T-cell (primary cell): ENCODE data around the gene DCAF4. TPM values are rescaled to one million over a fixed set of nuclear protein-coding genes. Genes with fewer than 3 reads are reported as not detected.

Experiments used
- ATAC-seq, 4 experiments: fragments of 200-7000 bp in 3 of 4; fragments of 150-1000 bp in 1 of 4; cut with Tn5 transposase; replicated peaks in 1 of 4; 1 replicate in 3 of 4; 2 replicates in 1 of 4; pipeline ENCODE4 v1.10.0; 2021; ENCODE audit warnings: moderate library complexity in 3 of 4, mild to moderate bottlenecking in 2 of 4, moderate number of reproducible peaks in 1 of 4
- CTCF ChIA-PET, 2 donors: fragments of 300-600 bp; sonication (Branson Sonifier 250); formaldehyde crosslinking; loops; one replicate each; lab custom pipeline; 2022; ENCODE audit warnings: antibody characterized with exemption in 2 of 2; lab: Charles Lee
- POLR2A ChIA-PET, 2 donors: fragments of 300-600 bp; sonication (Branson Sonifier 250); formaldehyde crosslinking; loops; one replicate each; lab custom pipeline; 2022; ENCODE audit warnings: antibody characterized with exemption in 2 of 2; lab: Charles Lee
- DNase-seq, 35 experiments: peaks; one replicate each; pipeline versions ENCODE4 v3.0.0 to v3.0.0-alpha.2; 2013 to 2023
- H3K27ac ChIP-seq: one replicate; pipeline ENCODE4 v1.5.1; 2013; ENCODE audit warnings: low read length
- H3K27me3 ChIP-seq, 2 experiments: replicated peaks in 1 of 2; 1 replicate in 1 of 2; 2 replicates in 1 of 2; pipeline versions ENCODE4 v1.6.1 to v1.7.0; 2013; ENCODE audit warnings: low read length in 1 of 2, mixed read lengths in 1 of 2; ENCODE audit not compliant: control insufficient read depth in 2 of 2, insufficient read depth in 2 of 2; ENCODE audit errors: extremely low read depth in 1 of 2
- H3K36me3 ChIP-seq, 2 donors: 1 replicate in 1 of 2; 2 replicates in 1 of 2; pipeline versions ENCODE4 v1.6.1 to v1.7.0; 2013; ENCODE audit warnings: low read length in 1 of 2; ENCODE audit not compliant: control insufficient read depth in 2 of 2, insufficient read depth in 1 of 2; ENCODE audit errors: extremely low read depth in 1 of 2
- H3K4me1 ChIP-seq, 2 experiments: 1 replicate in 1 of 2; 2 replicates in 1 of 2; pipeline versions ENCODE4 v1.6.1 to v1.7.0; 2013; ENCODE audit warnings: low read length in 2 of 2, mixed read lengths in 1 of 2; ENCODE audit not compliant: insufficient read depth in 2 of 2, control insufficient read depth in 1 of 2; ENCODE audit errors: extremely low read depth in 1 of 2
- H3K4me3 ChIP-seq, 2 donors: 1 replicate in 1 of 2; 2 replicates in 1 of 2; pipeline versions ENCODE4 v1.5.1 to v1.7.0; 2013; ENCODE audit warnings: mild to moderate bottlenecking in 2 of 2, low read length in 1 of 2, moderate library complexity in 1 of 2; ENCODE audit not compliant: control insufficient read depth in 1 of 2; ENCODE audit errors: extremely low read depth in 1 of 2
- H3K9me3 ChIP-seq: 2 replicates; pipeline ENCODE4 v1.7.0; 2013
- H3K27ac Mint-ChIP-seq, 2 donors: one replicate each; pipeline ENCODE4 v1.8.0; 2020 to 2021; ENCODE audit warnings: mild to moderate bottlenecking in 2 of 2, mixed read lengths in 2 of 2
- H3K27me3 Mint-ChIP-seq, 2 donors: one replicate each; pipeline ENCODE4 v1.8.0; 2021 to 2022; ENCODE audit warnings: mixed read lengths in 2 of 2
- H3K36me3 Mint-ChIP-seq: one replicate; pipeline ENCODE4 v1.8.0; 2021; ENCODE audit warnings: mixed read lengths
- H3K4me1 Mint-ChIP-seq, 3 donors: one replicate each; pipeline ENCODE4 v1.8.0; 2020 to 2022; ENCODE audit warnings: mixed read lengths in 3 of 3, mild to moderate bottlenecking in 1 of 3
- H3K4me3 Mint-ChIP-seq, 3 donors: one replicate each; pipeline ENCODE4 v1.8.0; 2020 to 2022; ENCODE audit warnings: mild to moderate bottlenecking in 3 of 3, mixed read lengths in 3 of 3, moderate library complexity in 3 of 3
- H3K9me3 Mint-ChIP-seq, 3 donors: one replicate each; pipeline ENCODE4 v1.8.0; 2020 to 2022; ENCODE audit warnings: mixed read lengths in 3 of 3
- WGBS: methylation state at CpG from one replicate; pipeline ENCODE4 v1.1.5; 2013; ENCODE audit warnings: missing lambda C conversion rate; ENCODE audit not compliant: insufficient coverage; 5-methylcytosine and 5-hydroxymethylcytosine counted together
- total RNA-seq, 35 experiments: library from RNA in 6 of 35; stranded (reverse) in 6 of 35; fragments of 120-200 nt in 1 of 35; gene quantifications; one replicate each; pipeline versions ENCODE4 v1.2.1 to v1.2.4 and lab custom pipeline; 2013 to 2026

DCAF4 gene
- total RNA-seq, 5 donors from 2014 or later (not counting 1 experiment from before 2014, with no cell fraction given) = 21.3 to 36.4 (median 25.4) TPM

DNA sequence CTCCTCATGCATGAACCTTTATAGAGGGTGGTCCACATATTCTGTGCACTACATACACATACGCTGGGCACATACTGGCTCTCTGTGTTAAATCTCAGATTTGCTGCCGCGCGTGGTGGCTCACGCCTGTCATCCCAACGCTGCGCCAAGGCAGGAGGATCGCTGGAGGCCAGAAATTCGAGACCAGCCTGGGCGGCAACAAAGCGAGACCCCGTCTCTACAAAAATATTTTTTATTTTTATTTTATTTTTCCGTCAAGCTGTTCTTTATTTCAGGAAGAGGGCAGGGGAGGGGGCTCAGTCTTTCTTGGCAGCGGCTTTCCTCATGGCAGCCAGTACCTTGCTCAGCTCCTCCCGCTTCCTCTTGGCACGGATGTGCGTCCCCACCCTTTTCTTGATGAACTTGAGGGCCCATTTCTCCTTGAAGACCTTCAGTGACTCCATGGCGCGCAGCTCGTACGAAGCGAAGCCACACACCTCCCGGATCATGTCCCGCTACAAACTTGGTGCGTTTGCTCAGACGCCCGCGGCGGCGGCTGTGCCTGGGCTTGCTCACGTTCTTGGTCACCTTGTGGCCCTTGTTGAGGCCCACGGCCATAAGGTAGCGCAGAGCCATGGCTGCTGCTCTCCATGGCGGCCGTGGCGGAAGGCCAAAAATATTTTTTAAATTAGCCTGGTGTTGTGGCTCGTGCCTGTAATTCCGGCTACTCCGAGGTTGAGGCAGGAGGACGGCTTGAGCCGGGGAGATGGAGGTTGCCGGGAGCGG lies 3.2 kb downstream of the DCAF4 start:
- Mint-ChIP-seq H3K4me1 (peaks cover 23 to 34% (median 30%) of the 10 kb centered on the region in 3 donors), H3K27ac (no peak overlapping the region), H3K4me3 (no peak overlapping the region), H3K9me3 (no peaks in the 10 kb centered on the region), H3K27me3 (no peaks in the 10 kb centered on the region), H3K36me3 (no peaks in the 10 kb centered on the region)
- DNase-seq (no peak), ATAC-seq (no peak)
- 98% methylated on average over 23 of the region's 43 CpGs for WGBS
- Histone ChIP-seq H3K36me3 (peaks cover 0 to 3% of the 10 kb centered on the region in 2 donors), H3K9me3 (no peaks in the 10 kb centered on the region), H3K27ac (no peak overlapping the region), H3K4me3 (no peak overlapping the region), H3K27me3 (peaks cover 0 to 4% of the 10 kb centered on the region in 2 experiments), H3K4me1 (peaks cover 6 to 23% of the 10 kb centered on the region in 2 experiments)
- ChIA-PET POLR2A (no interaction called here), CTCF (no interaction called here)

DNA sequence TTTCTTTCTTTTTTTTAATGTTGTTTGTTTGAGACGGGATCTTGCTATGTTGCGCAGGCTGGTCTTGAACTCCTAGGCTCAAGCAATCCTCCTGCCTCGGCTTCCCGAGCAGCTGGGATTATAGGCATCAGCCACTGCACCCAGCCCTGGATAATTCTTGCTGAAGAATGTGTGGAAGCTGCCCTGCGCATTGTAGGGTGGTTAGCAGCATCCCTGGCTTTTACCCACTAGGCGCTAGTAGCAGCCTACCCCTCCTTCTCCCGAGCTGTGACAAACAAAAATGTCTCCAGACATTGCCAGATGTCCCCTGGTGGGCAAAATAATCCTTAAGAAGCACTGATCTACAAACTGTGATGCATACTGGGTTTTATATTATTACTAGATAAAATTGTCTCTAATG lies 6.6 kb downstream of the DCAF4 start:
- H3K27me3 ChIP-seq = no peaks in the 10 kb centered on the region
- H3K36me3 ChIP-seq = peaks cover 0 to 3% of the 10 kb centered on the region in 2 donors
- no peak overlapping the region for H3K4me3 Mint-ChIP-seq
- no peak overlapping the region for H3K27ac Mint-ChIP-seq
- ATAC-seq (no peak), DNase-seq (no peak)
- peaks cover 0 to 9% of the 10 kb centered on the region in 2 experiments for H3K4me1 ChIP-seq
- H3K4me3 ChIP-seq = no peak overlapping the region
- no peak overlapping the region for H3K27ac ChIP-seq
- ChIA-PET CTCF (interaction anchor here in 1 of 2 donors (0.6 kb wide), 1 partner anchor 10 kb away, joined by 6 read pairs; no protein-coding TSS in a partner anchor), POLR2A (no interaction called here)
- H3K27me3 Mint-ChIP-seq = no peaks in the 10 kb centered on the region
- peaks cover 12% of the 10 kb centered on the region for H3K36me3 Mint-ChIP-seq
- WGBS = 100% methylated on average over 1 of the region's 7 CpGs
- no peaks in the 10 kb centered on the region for H3K9me3 Mint-ChIP-seq
- H3K9me3 ChIP-seq = no peaks in the 10 kb centered on the region
- peaks cover 22 to 36% (median 35%) of the 10 kb centered on the region in 3 donors for H3K4me1 Mint-ChIP-seq

DNA sequence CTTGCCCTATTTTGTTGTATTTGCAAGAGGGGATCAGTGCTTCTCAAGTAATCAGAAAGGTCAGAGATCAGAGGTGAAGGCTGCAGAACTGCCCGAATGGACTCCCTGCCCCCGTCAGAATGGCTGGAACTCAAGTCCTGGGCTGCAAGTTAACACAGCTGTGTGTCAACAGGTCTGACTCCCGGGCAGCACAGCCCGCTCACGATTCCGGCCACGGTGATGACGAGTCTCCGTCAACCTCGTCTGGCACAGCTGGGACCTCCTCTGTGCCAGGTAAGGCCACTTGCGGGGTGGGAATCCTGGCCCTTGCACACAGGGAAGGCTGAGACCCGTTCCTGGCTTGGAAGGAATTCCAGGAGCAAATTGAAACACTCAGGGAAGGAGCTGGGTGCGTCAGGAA lies 13.4 kb downstream of the DCAF4 start:
- H3K9me3 ChIP-seq = no peaks in the 10 kb centered on the region
- DNase-seq (no peak), ATAC-seq (no peak)
- POLR2A ChIA-PET = no interaction called here
- CTCF ChIA-PET = interaction anchor here in 1 of 2 donors (0.7 kb wide), 1 partner anchor 1805 kb away, joined by 3 read pairs; no protein-coding TSS in a partner anchor
- no peak overlapping the region for H3K27ac Mint-ChIP-seq
- peaks cover 22 to 46% of the 10 kb centered on the region in 2 donors for H3K36me3 ChIP-seq
- H3K27me3 Mint-ChIP-seq = no peaks in the 10 kb centered on the region
- 90% methylated on average over 13 of the region's 13 CpGs for WGBS
- H3K9me3 Mint-ChIP-seq = no peaks in the 10 kb centered on the region
- H3K27me3 ChIP-seq = no peaks in the 10 kb centered on the region
- H3K4me1 Mint-ChIP-seq = peaks cover 16 to 24% (median 24%) of the 10 kb centered on the region in 3 donors
- H3K36me3 Mint-ChIP-seq = peaks cover 56% of the 10 kb centered on the region
- no peak overlapping the region for H3K27ac ChIP-seq
- H3K4me1 ChIP-seq = peaks cover 0 to 10% of the 10 kb centered on the region in 2 experiments
- no peak overlapping the region for H3K4me3 ChIP-seq
- H3K4me3 Mint-ChIP-seq = no peak overlapping the region

GRCh38 chr14:72941286-72941985 lies 15.2 kb downstream of the DCAF4 start:
- H3K27me3 Mint-ChIP-seq = no peaks in the 10 kb centered on the region
- WGBS = 88% methylated on average over 5 of the region's 12 CpGs
- peaks cover 15 to 20% (median 17%) of the 10 kb centered on the region in 3 donors for H3K4me1 Mint-ChIP-seq
- ATAC-seq = no peak
- ChIA-PET CTCF (no interaction called here), POLR2A (no interaction called here)
- no peaks in the 10 kb centered on the region for H3K9me3 Mint-ChIP-seq
- no peak for DNase-seq
- H3K4me3 Mint-ChIP-seq = no peak overlapping the region
- H3K36me3 Mint-ChIP-seq = peaks cover 60% of the 10 kb centered on the region
- H3K27ac ChIP-seq = no peak overlapping the region
- H3K9me3 ChIP-seq = no peaks in the 10 kb centered on the region
- H3K4me1 ChIP-seq = peaks cover 0 to 10% of the 10 kb centered on the region in 2 experiments
- no peak overlapping the region for H3K27ac Mint-ChIP-seq
- H3K4me3 ChIP-seq = no peak overlapping the region
- no peaks in the 10 kb centered on the region for H3K27me3 ChIP-seq
- H3K36me3 ChIP-seq = peaks cover 25 to 55% of the 10 kb centered on the region in 2 donors

- DNase-seq (no peak), ATAC-seq (no peak)
- peaks cover 33 to 60% of the 10 kb centered on the region in 2 donors for H3K36me3 ChIP-seq
- 93% methylated on average over 7 of the region's 14 CpGs for WGBS
- Mint-ChIP-seq H3K4me1 (peaks cover 2 to 6% (median 2%) of the 10 kb centered on the region in 3 donors), H3K4me3 (no peak overlapping the region), H3K36me3 (peaks cover 54% of the 10 kb centered on the region), H3K27ac (no peak overlapping the region), H3K9me3 (no peaks in the 10 kb centered on the region), H3K27me3 (no peaks in the 10 kb centered on the region)
- no peaks in the 10 kb centered on the region for H3K27me3 ChIP-seq
- no peak overlapping the region for H3K4me3 ChIP-seq
- CTCF ChIA-PET = interaction anchor here in 1 of 2 donors (0.7 kb wide), 1 partner anchor 516 kb away, joined by 3 read pairs; no protein-coding TSS in a partner anchor
- POLR2A ChIA-PET = interaction anchor here in 1 of 2 donors (0.5 kb wide), 1 partner anchor 8 kb away, joined by 3 read pairs; no protein-coding TSS in a partner anchor
- H3K9me3 ChIP-seq = no peaks in the 10 kb centered on the region
- H3K27ac ChIP-seq = no peak overlapping the region
- peaks cover 0 to 2% of the 10 kb centered on the region in 2 experiments for H3K4me1 ChIP-seq
Measured at GRCh38 chr14:72942934-72943333, 16.7 kb downstream of the DCAF4 start.

DNA sequence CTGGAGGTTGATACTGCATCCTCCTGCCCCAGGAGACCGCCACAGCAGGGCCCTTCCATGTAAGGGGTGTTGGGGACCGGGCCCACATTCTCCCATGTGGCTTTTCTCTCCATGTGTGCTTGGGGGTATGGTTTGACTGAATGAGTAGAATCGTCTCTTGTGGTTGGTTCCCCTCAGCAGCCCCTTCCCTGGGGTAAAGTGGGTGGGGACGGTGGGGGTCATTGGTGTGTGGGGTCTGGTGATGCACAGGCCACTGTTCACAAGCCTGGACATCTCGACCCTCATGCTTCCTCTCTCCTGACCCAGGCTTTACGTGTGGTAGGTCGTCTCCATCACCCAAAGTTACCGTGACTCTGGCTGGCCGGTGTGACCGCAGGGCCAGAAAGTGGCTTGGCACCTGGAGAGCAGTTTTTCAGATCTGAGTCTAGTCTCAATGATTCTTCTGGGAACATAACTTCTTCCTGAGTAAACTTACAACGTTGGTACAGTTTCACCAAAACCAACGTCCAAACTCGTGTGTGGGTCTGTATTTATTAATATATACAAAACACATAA lies 17.7 kb downstream of the DCAF4 start:
- ChIA-PET CTCF (no interaction called here), POLR2A (no interaction called here)
- DNase-seq = no peak
- no peaks in the 10 kb centered on the region for H3K27me3 Mint-ChIP-seq
- H3K4me1 ChIP-seq = no peaks in the 10 kb centered on the region
- H3K9me3 Mint-ChIP-seq = no peaks in the 10 kb centered on the region
- 88% methylated on average over 5 of the region's 13 CpGs for WGBS
- no peak overlapping the region for H3K4me3 Mint-ChIP-seq
- no peak overlapping the region for H3K27ac Mint-ChIP-seq
- no peaks in the 10 kb centered on the region for H3K27me3 ChIP-seq
- no peaks in the 10 kb centered on the region for H3K9me3 ChIP-seq
- no peak overlapping the region for H3K27ac ChIP-seq
- peaks cover 0 to 2% (median 0%) of the 10 kb centered on the region in 3 donors for H3K4me1 Mint-ChIP-seq
- H3K4me3 ChIP-seq = no peak overlapping the region
- peaks cover 53% of the 10 kb centered on the region for H3K36me3 Mint-ChIP-seq
- ATAC-seq = no peak
- peaks cover 28 to 56% of the 10 kb centered on the region in 2 donors for H3K36me3 ChIP-seq
